Stimulated activated CD8-positive, alpha-beta memory T cell treated with anti-CD3 and anti-CD28 coated beads, Interleukin-4, amount 100 ng/mL, for 24 hours (primary cell): ENCODE data around the gene SPEM3.

Source experiments
- DNase-seq: peaks from one replicate; pipeline ENCODE4 v3.0.0-alpha.2; 2020; ENCODE audit warnings: low read depth

SPEM3 gene

GRCh38 chr17:7421186-7421585, 7.5 kb upstream of the SPEM3 start:
- DNase-seq = no peak

- no peak for DNase-seq
Measured at GRCh38 chr17:7423679-7424078, 5.0 kb upstream of the SPEM3 start.

- DNase-seq = no peak
Measured at GRCh38 chr17:7425316-7425715, 3.3 kb upstream of the SPEM3 start, which contains the start of gene SPEM2. TSS of gene SPEM2 (plus strand) at chr17:7425616. CDS start at chr17:7425689, 73 bp downstream.

GRCh38 chr17:7425756-7426155, 2.9 kb upstream of the SPEM3 start:
- DNase-seq = no peak

GRCh38 chr17:7426203-7426863, 2.3 kb upstream of the SPEM3 start:
- no peak for DNase-seq

- DNase-seq = no peak
Measured at GRCh38 chr17:7426896-7427489, 1.7 kb upstream of the SPEM3 start.

- no peak for DNase-seq
Measured at GRCh38 chr17:7427549-7427948, 1.1 kb upstream of the SPEM3 start.

- no peak for DNase-seq
Measured at GRCh38 chr17:7429722-7430121, 1.1 kb downstream of the SPEM3 start.

- no peak for DNase-seq
Measured at GRCh38 chr17:7431231-7431630, 2.6 kb downstream of the SPEM3 start.

GRCh38 chr17:7432296-7432695, 3.6 kb downstream of the SPEM3 start:
- no peak for DNase-seq

GRCh38 chr17:7435676-7436555, 7.3 kb downstream of the SPEM3 start:
- no peak for DNase-seq

GRCh38 chr17:7436556-7437368, 8.1 kb downstream of the SPEM3 start:
- DNase-seq = peak; percentile 70

GRCh38 chr17:7437369-7437863, 8.8 kb downstream of the SPEM3 start:
- no peak for DNase-seq

GRCh38 chr17:7437950-7438614, 9.4 kb downstream of the SPEM3 start:
- peak; percentile 56 for DNase-seq

- no peak for DNase-seq
Measured at GRCh38 chr17:7438656-7439460, 10.2 kb downstream of the SPEM3 start.

- no peak for DNase-seq
Measured at GRCh38 chr17:7439462-7440112, 10.9 kb downstream of the SPEM3 start, which contains the start of gene FGF11. TSS of gene FGF11 (plus strand) at chr17:7439512. CDS start at chr17:7439621, 109 bp downstream.

- DNase-seq = no peak
Measured at GRCh38 chr17:7440113-7440833, 11.6 kb downstream of the SPEM3 start.

- DNase-seq = no peak
Measured at GRCh38 chr17:7440834-7441195, 12.2 kb downstream of the SPEM3 start.

- no peak for DNase-seq
Measured at GRCh38 chr17:7441266-7441665, 12.6 kb downstream of the SPEM3 start.
